IMR-90 (cell line): ENCODE results near the gene MIER2. TPM values are rescaled to one million over a fixed set of nuclear protein-coding genes. Genes with fewer than 3 reads are reported as not detected.

Experiments used
- ATAC-seq: fragments of 200-7000 bp; cut with Tn5 transposase; 2 replicates; pipeline ENCODE4 v1.9.1; 2020; ENCODE audit warnings: low read depth, mild to moderate bottlenecking, moderate library complexity
- BruUV-seq: library from RNA; stranded (reverse); fragments of 400-500 nt; replicated peaks from 2 replicates; lab custom pipeline; 2021; lab: Mats Ljungman, UMichigan
- CTCF ChIA-PET: fragments of 300-600 bp; formaldehyde crosslinking; extraction: SDS; loops from one replicate; lab custom pipeline; 2021; ENCODE audit warnings: antibody characterized with exemption; lab: Yijun Ruan, JAX
- POLR2A ChIA-PET: fragments of 300-600 bp; sonication (Branson Sonifier 250); formaldehyde crosslinking; loops from one replicate; lab custom pipeline; 2022; ENCODE audit warnings: antibody characterized with exemption; ENCODE audit not compliant: unreplicated experiment; lab: Charles Lee
- DNase-seq: peaks from one replicate; pipeline ENCODE4 v3.0.0; 2013
- H2AFZ ChIP-seq: replicated peaks from 2 replicates; pipeline ENCODE3; 2013; ENCODE audit warnings: low read length, mild to moderate bottlenecking; ENCODE audit not compliant: poor library complexity
- H2AK5ac ChIP-seq: 2 replicates; pipeline ENCODE4 v1.6.1; 2013; ENCODE audit warnings: low read depth, low read length, inconsistent platforms
- H2AK9ac ChIP-seq: replicated peaks from 2 replicates; pipeline ENCODE3; 2013; ENCODE audit warnings: mild to moderate bottlenecking, low read depth, low read length, moderate library complexity; ENCODE audit not compliant: poor library complexity
- H2BK120ac ChIP-seq: 2 replicates; pipeline ENCODE4 v1.6.1; 2013; ENCODE audit warnings: low read depth, low read length, inconsistent platforms
- H2BK15ac ChIP-seq: 3 replicates; pipeline ENCODE4 v1.6.1; 2013; ENCODE audit warnings: low read depth, low read length, inconsistent platforms
- H2BK20ac ChIP-seq: 2 replicates; pipeline ENCODE4 v1.6.1; 2013; ENCODE audit warnings: low read depth, mild to moderate bottlenecking, inconsistent platforms, low read length, moderate library complexity
- H2BK5ac ChIP-seq: 2 replicates; pipeline ENCODE4 v1.6.1; 2013; ENCODE audit warnings: mild to moderate bottlenecking, low read depth, low read length, inconsistent platforms; ENCODE audit not compliant: poor library complexity, severe bottlenecking
- H3K14ac ChIP-seq: replicated peaks from 2 replicates; pipeline ENCODE4 v1.6.1; 2013; ENCODE audit warnings: low read depth, low read length, inconsistent platforms
- H3K18ac ChIP-seq: 2 replicates; pipeline ENCODE4 v1.6.1; 2013; ENCODE audit warnings: low read depth, low read length, control low read depth
- H3K23ac ChIP-seq: 2 replicates; pipeline ENCODE4 v1.6.1; 2013; ENCODE audit warnings: low read depth, low read length, inconsistent platforms
- H3K27ac ChIP-seq: 2 replicates; pipeline ENCODE4 v1.5.1; 2013; ENCODE audit warnings: mild to moderate bottlenecking, control low read depth, low read length; ENCODE audit not compliant: insufficient read depth
- H3K27me3 ChIP-seq: 2 replicates; pipeline ENCODE4 v1.6.1; 2013; ENCODE audit warnings: low read length; ENCODE audit not compliant: control insufficient read depth, insufficient read depth
- H3K36me3 ChIP-seq: 2 replicates; pipeline ENCODE4 v1.6.1; 2013; ENCODE audit warnings: low read length, mixed read lengths; ENCODE audit not compliant: control insufficient read depth, insufficient read depth
- H3K4ac ChIP-seq: 2 replicates; pipeline ENCODE4 v1.6.1; 2013; ENCODE audit warnings: low read depth, low read length, inconsistent platforms
- H3K4me1 ChIP-seq: 2 replicates; pipeline ENCODE4 v1.6.1; 2013; ENCODE audit warnings: low read length, mixed read lengths; ENCODE audit not compliant: control insufficient read depth, insufficient read depth
- H3K4me2 ChIP-seq: 2 replicates; pipeline ENCODE4 v1.6.1; 2013; ENCODE audit warnings: low read depth, mild to moderate bottlenecking, control low read depth, low read length, moderate library complexity
- H3K4me3 ChIP-seq: 2 replicates; pipeline ENCODE4 v1.5.1; 2013; ENCODE audit warnings: low read depth, mild to moderate bottlenecking, control low read depth, low read length, moderate library complexity; ENCODE audit not compliant: insufficient read depth
- H3K56ac ChIP-seq: 2 replicates; pipeline ENCODE4 v1.6.1; 2013; ENCODE audit warnings: low read length, inconsistent platforms; ENCODE audit not compliant: insufficient read depth; ENCODE audit errors: extremely low read depth
- H3K79me1 ChIP-seq, 2 experiments: 2 replicates each; pipeline ENCODE4 v1.6.1; 2013; ENCODE audit warnings: low read length in 2 of 2, inconsistent platforms in 1 of 2, low read depth in 1 of 2
- H3K9ac ChIP-seq: 2 replicates; pipeline ENCODE4 v1.6.1; 2013; ENCODE audit warnings: low read depth, low read length, control low read depth
- H3K9me1 ChIP-seq: 2 replicates; pipeline ENCODE4 v1.6.1; 2013; ENCODE audit warnings: low read length, inconsistent platforms; ENCODE audit not compliant: insufficient read depth
- H3K9me3 ChIP-seq: 2 replicates; pipeline ENCODE4 v1.6.1; 2013; ENCODE audit warnings: low read length; ENCODE audit not compliant: control insufficient read depth, insufficient read depth
- H4K20me1 ChIP-seq: 2 replicates; pipeline ENCODE4 v1.6.1; 2013; ENCODE audit warnings: low read length, inconsistent platforms; ENCODE audit not compliant: insufficient read depth
- H4K5ac ChIP-seq: 2 replicates; pipeline ENCODE4 v1.6.1; 2013; ENCODE audit warnings: mild to moderate bottlenecking, low read depth, low read length, control low read depth
- H4K8ac ChIP-seq, 2 experiments: 2 replicates each; pipeline ENCODE4 v1.6.1; 2013; ENCODE audit warnings: low read depth in 2 of 2, low read length in 2 of 2, control low read depth in 1 of 2, inconsistent platforms in 1 of 2
- H4K91ac ChIP-seq: 2 replicates; pipeline ENCODE4 v1.6.1; 2013; ENCODE audit warnings: low read depth, low read length, inconsistent platforms; ENCODE audit not compliant: insufficient read depth
- BHLHE40 ChIP-seq: fragments of 150-350 bp; IDR thresholded peaks from 2 replicates; pipeline ENCODE4 v1.6.1; 2016; ENCODE audit warnings: mild to moderate bottlenecking, low read depth, low read length
- CEBPB ChIP-seq: IDR thresholded peaks from 2 replicates; pipeline ENCODE4 v1.6.1; 2012; ENCODE audit warnings: low read depth, low read length, improper control_type of control experiment
- CHD1 ChIP-seq: IDR thresholded peaks from 2 replicates; pipeline ENCODE4 v1.6.1; 2012; ENCODE audit warnings: low read depth, low read length, improper control_type of control experiment
- FOS ChIP-seq: fragments of 150-350 bp; IDR thresholded peaks from 2 replicates; pipeline ENCODE4 v1.6.1; 2016; ENCODE audit warnings: low read depth, low read length
- MAFK ChIP-seq: IDR thresholded peaks from 2 replicates; pipeline ENCODE4 v1.6.1; 2012; ENCODE audit warnings: low read depth, low read length, improper control_type of control experiment
- MAZ ChIP-seq: IDR thresholded peaks from 2 replicates; pipeline ENCODE4 v1.6.1; 2012; ENCODE audit warnings: low read depth, mild to moderate bottlenecking, low read length, improper control_type of control experiment, moderate library complexity, borderline replicate concordance
- MXI1 ChIP-seq: IDR thresholded peaks from 2 replicates; pipeline ENCODE4 v1.6.1; 2012; ENCODE audit warnings: low read depth, mild to moderate bottlenecking, low read length, moderate library complexity, borderline replicate concordance
- NFE2L2 ChIP-seq: fragments of 150-350 bp; IDR thresholded peaks from 2 replicates; pipeline ENCODE4 v1.6.1; 2016; ENCODE audit warnings: low read depth, mild to moderate bottlenecking, low read length
- POLR2A ChIP-seq: IDR thresholded peaks from 2 replicates; pipeline ENCODE4 v1.6.1; 2012; ENCODE audit warnings: mild to moderate bottlenecking, low read depth, low read length
- RAD21 ChIP-seq: IDR thresholded peaks from 2 replicates; pipeline ENCODE4 v1.6.1; 2012; ENCODE audit warnings: low read length, improper control_type of control experiment
- RCOR1 ChIP-seq: IDR thresholded peaks from 2 replicates; pipeline ENCODE4 v1.6.1; 2012; ENCODE audit warnings: mild to moderate bottlenecking, low read length, improper control_type of control experiment; ENCODE audit not compliant: insufficient replicate concordance
- RFX5 ChIP-seq: IDR thresholded peaks from 2 replicates; pipeline ENCODE4 v1.8.0; 2012; ENCODE audit warnings: low read depth, mild to moderate bottlenecking, low read length, moderate library complexity
- SMC3 ChIP-seq: fragments of 150-350 bp; IDR thresholded peaks from 2 replicates; pipeline ENCODE4 v1.6.1; 2016; ENCODE audit warnings: low read depth, mild to moderate bottlenecking, antibody characterized with exemption, low read length, moderate library complexity
- WGBS, 2 experiments: methylation state at CpG; one replicate each; pipeline versions ENCODE4 v1.1.5 to v1.1.7; 2013; ENCODE audit warnings: missing lambda C conversion rate in 2 of 2; ENCODE audit not compliant: insufficient read length in 1 of 2; ENCODE audit errors: extremely low coverage in 2 of 2; 5-methylcytosine and 5-hydroxymethylcytosine counted together
- dilution Hi-C: fragments of 300-500 bp; cut with HindIII; formaldehyde crosslinking; loops from one replicate; pipeline ENCODE4 v1.14.3; 2018; ENCODE audit warnings: low sequenced_read_pairs; ENCODE audit not compliant: unreplicated experiment
- in situ Hi-C: fragments of 300-500 bp; cut with MboI; formaldehyde crosslinking; loops from 3 replicates; pipeline ENCODE4 v1.14.3; 2019; ENCODE audit warnings: low sequenced_read_pairs, inconsistent platforms, mixed read lengths
- intact Hi-C: fragments of 100-400 bp; cut with micrococcal nuclease; formaldehyde crosslinking; loops from 2 replicates; pipeline ENCODE4 v1.10.0; 2022
- polyA plus RNA-seq, 3 experiments: library from polyadenylated mRNA; depleted of rRNA; stranded (reverse); fragments of >200 nt; gene quantifications; 2 replicates each; pipeline ENCODE4 v1.2.3, GENCODE V29; 2012; ENCODE audit warnings: low replicate concordance in 1 of 3
- total RNA-seq: library from RNA; depleted of rRNA; stranded (reverse); fragments of >200 nt; gene quantifications from 2 replicates; pipeline ENCODE4 v1.2.3, GENCODE V29; 2012
- TF ChIP-seq, protein P1 (sequence below): fragments of 150-350 bp; IDR thresholded peaks from 2 replicates; pipeline ENCODE4 v1.6.1; 2017; ENCODE audit warnings: mild to moderate bottlenecking, antibody characterized with exemption, low read length, low read depth
- TF ChIP-seq, protein P2 (sequence below): conservative IDR thresholded peaks from 2 replicates; pipeline ENCODE4 v1.5.1; 2012; ENCODE audit warnings: mild to moderate bottlenecking, low read depth, low read length, improper control_type of control experiment
- TF ChIP-seq, protein P3 (sequence below): fragments of 150-350 bp; IDR thresholded peaks from 2 replicates; pipeline ENCODE4 v1.6.1; 2016; ENCODE audit warnings: low read depth, mild to moderate bottlenecking, low read length, moderate library complexity, borderline replicate concordance

MIER2 gene
- total and polyA plus RNA-seq, 2 of the 4 experiments (the other 2 are of a cell fraction) = 28.0 to 28.4 TPM

DNA sequence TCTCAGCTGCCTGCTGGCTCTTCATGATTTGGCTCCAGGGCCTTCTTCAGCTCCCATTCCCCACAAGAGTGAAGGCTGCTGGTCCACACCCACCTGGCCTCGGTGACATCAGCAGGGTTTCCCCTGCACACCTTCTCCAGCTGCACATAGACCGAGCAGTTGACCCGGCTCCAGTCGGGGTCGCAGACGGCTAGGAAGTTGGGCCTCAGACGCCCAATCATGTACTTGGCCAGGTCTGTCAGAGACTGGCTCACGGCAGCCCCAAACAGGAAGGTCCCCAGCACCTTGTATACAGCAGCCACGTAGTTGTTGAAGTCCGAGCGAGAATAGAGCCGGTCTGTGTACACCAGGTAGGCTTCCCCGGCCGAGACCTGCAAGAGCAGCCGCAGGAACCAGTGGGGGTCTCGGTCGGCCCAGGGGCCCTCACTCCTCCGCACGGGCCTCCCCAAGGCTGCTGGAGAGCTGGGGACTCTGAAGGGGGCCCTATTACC is 57.2 kb downstream of the MIER2 start:
- Histone ChIP-seq H3K18ac (no peak overlapping the region), H3K9me3 (no peaks in the 10 kb centered on the region), H3K36me3 (no peaks in the 10 kb centered on the region), H3K14ac (no peak overlapping the region), H3K4me1 (no peaks in the 10 kb centered on the region; the same call in 1 of the 2 replicates), H3K9ac (no peak overlapping the region), H3K79me1 (no peaks in the 10 kb centered on the region), H2BK120ac (no peak overlapping the region), H2AK5ac (no peak overlapping the region), H2AK9ac (no peak overlapping the region), H3K4me3 (no peak overlapping the region), H3K23ac (no peak overlapping the region), H3K27me3 (peaks cover 28% of the 10 kb centered on the region), H2BK5ac (no peak overlapping the region), H3K4ac (no peak overlapping the region), H2AFZ (no peak overlapping the region), H3K56ac (no peak overlapping the region), H3K9me1 (no peaks in the 10 kb centered on the region), H4K5ac (no peak overlapping the region), H2BK15ac (no peak overlapping the region), H2BK20ac (no peak overlapping the region), H4K20me1 (no peaks in the 10 kb centered on the region; the same call in 1 of the 2 replicates), H3K27ac (no peak overlapping the region), H4K91ac (no peak overlapping the region), H3K4me2 (no peak overlapping the region), H4K8ac (no peak overlapping the region)
- ChIA-PET CTCF (no interaction called here), POLR2A (no interaction called here)
- no peak for TF ChIP-seq MAZ
- TF ChIP-seq CEBPB = no peak
- no peak for TF ChIP-seq POLR2A
- TF ChIP-seq RFX5 = no peak
- no peak for TF ChIP-seq BHLHE40
- no peak for TF ChIP-seq RCOR1
- TF ChIP-seq, protein P1, sequence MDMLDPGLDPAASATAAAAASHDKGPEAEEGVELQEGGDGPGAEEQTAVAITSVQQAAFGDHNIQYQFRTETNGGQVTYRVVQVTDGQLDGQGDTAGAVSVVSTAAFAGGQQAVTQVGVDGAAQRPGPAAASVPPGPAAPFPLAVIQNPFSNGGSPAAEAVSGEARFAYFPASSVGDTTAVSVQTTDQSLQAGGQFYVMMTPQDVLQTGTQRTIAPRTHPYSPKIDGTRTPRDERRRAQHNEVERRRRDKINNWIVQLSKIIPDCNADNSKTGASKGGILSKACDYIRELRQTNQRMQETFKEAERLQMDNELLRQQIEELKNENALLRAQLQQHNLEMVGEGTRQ = no peak
- no peak for TF ChIP-seq RAD21
- no peak for TF ChIP-seq MXI1
- TF ChIP-seq NFE2L2 = no peak
- TF ChIP-seq, protein P2, sequence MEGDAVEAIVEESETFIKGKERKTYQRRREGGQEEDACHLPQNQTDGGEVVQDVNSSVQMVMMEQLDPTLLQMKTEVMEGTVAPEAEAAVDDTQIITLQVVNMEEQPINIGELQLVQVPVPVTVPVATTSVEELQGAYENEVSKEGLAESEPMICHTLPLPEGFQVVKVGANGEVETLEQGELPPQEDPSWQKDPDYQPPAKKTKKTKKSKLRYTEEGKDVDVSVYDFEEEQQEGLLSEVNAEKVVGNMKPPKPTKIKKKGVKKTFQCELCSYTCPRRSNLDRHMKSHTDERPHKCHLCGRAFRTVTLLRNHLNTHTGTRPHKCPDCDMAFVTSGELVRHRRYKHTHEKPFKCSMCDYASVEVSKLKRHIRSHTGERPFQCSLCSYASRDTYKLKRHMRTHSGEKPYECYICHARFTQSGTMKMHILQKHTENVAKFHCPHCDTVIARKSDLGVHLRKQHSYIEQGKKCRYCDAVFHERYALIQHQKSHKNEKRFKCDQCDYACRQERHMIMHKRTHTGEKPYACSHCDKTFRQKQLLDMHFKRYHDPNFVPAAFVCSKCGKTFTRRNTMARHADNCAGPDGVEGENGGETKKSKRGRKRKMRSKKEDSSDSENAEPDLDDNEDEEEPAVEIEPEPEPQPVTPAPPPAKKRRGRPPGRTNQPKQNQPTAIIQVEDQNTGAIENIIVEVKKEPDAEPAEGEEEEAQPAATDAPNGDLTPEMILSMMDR = no peak
- TF ChIP-seq SMC3 = no peak
- no peak for TF ChIP-seq FOS
- no peak for TF ChIP-seq MAFK
- no peak for TF ChIP-seq CHD1
- TF ChIP-seq, protein P3, sequence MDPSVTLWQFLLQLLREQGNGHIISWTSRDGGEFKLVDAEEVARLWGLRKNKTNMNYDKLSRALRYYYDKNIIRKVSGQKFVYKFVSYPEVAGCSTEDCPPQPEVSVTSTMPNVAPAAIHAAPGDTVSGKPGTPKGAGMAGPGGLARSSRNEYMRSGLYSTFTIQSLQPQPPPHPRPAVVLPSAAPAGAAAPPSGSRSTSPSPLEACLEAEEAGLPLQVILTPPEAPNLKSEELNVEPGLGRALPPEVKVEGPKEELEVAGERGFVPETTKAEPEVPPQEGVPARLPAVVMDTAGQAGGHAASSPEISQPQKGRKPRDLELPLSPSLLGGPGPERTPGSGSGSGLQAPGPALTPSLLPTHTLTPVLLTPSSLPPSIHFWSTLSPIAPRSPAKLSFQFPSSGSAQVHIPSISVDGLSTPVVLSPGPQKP = no peak
- no TSS peak for BruUV-seq
- in situ Hi-C loops (no loop called here), dilution Hi-C loops (no loop called here), intact Hi-C loops (no loop called here)
- ATAC-seq (no peak), DNase-seq (no peak)
- 78% methylated on average over 7 of the region's 19 CpGs; no CpG with 5 or more reads in 1 of the 2 experiments for WGBS, 2 experiments
